H9 (cell line): Measurements from ENCODE around the gene CYP26A1. TPM values are rescaled to one million over a fixed set of nuclear protein-coding genes. Genes with fewer than 3 reads are reported as not detected.

ENCODE experiments used
- DNase-seq: peaks from one replicate; pipeline ENCODE4 v3.0.0-alpha.2; 2017
- H2AFZ ChIP-seq: one replicate; pipeline ENCODE4 v1.6.1; 2013; ENCODE audit warnings: mild to moderate bottlenecking, low read length, control low read depth, moderate library complexity
- H2AK5ac ChIP-seq: 2 replicates; pipeline ENCODE4 v1.6.1; 2013; ENCODE audit warnings: low read length, control low read depth, mixed read lengths; ENCODE audit not compliant: insufficient read length
- H2BK120ac ChIP-seq: one replicate; pipeline ENCODE4 v1.6.1; 2013; ENCODE audit warnings: low read depth, mild to moderate bottlenecking, low read length, control low read depth, inconsistent platforms; ENCODE audit not compliant: poor library complexity, severe bottlenecking
- H2BK12ac ChIP-seq: 2 replicates; pipeline ENCODE4 v1.6.1; 2013; ENCODE audit warnings: low read length, control low read depth, mixed read lengths, low read depth; ENCODE audit not compliant: insufficient read length
- H2BK15ac ChIP-seq: 2 replicates; pipeline ENCODE4 v1.6.1; 2013; ENCODE audit warnings: low read depth, low read length, control low read depth
- H2BK20ac ChIP-seq: one replicate; pipeline ENCODE4 v1.6.1; 2013; ENCODE audit warnings: low read depth, mild to moderate bottlenecking, low read length, control low read depth, inconsistent platforms; ENCODE audit not compliant: poor library complexity, severe bottlenecking
- H2BK5ac ChIP-seq: 2 replicates; pipeline ENCODE4 v1.6.1; 2013; ENCODE audit warnings: low read length, control low read depth, mixed read lengths; ENCODE audit not compliant: insufficient read length
- H3K14ac ChIP-seq: 2 replicates; pipeline ENCODE4 v1.6.1; 2013; ENCODE audit warnings: low read length, control low read depth; ENCODE audit not compliant: insufficient read depth
- H3K18ac ChIP-seq: 2 replicates; pipeline ENCODE4 v1.6.1; 2013; ENCODE audit warnings: low read depth, mild to moderate bottlenecking, mixed read lengths, low read length, control low read depth; ENCODE audit not compliant: insufficient read length
- H3K23ac ChIP-seq: 2 replicates; pipeline ENCODE4 v1.6.1; 2013; ENCODE audit warnings: low read length, control low read depth, mixed read lengths, low read depth; ENCODE audit not compliant: insufficient read length
- H3K23me2 ChIP-seq: 2 replicates; pipeline ENCODE4 v1.6.1; 2013; ENCODE audit warnings: low read depth, mild to moderate bottlenecking, mixed read lengths, low read length, control low read depth; ENCODE audit not compliant: insufficient read length, poor library complexity, severe bottlenecking
- H3K27ac ChIP-seq: 2 replicates; pipeline ENCODE4 v1.5.1; 2013; ENCODE audit warnings: low read length, control low read depth, mixed read lengths, low read depth; ENCODE audit not compliant: insufficient read length
- H3K27me3 ChIP-seq: 2 replicates; pipeline ENCODE4 v1.6.1; 2013; ENCODE audit warnings: low read length, control low read depth, inconsistent platforms; ENCODE audit not compliant: insufficient read depth
- H3K4ac ChIP-seq: 2 replicates; pipeline ENCODE4 v1.6.1; 2013; ENCODE audit warnings: low read depth, mild to moderate bottlenecking, control low read depth, inconsistent platforms, low read length, moderate library complexity
- H3K4me1 ChIP-seq: 2 replicates; pipeline ENCODE4 v1.6.1; 2013; ENCODE audit warnings: low read length, control low read depth, inconsistent platforms; ENCODE audit not compliant: insufficient read depth
- H3K4me2 ChIP-seq: 2 replicates; pipeline ENCODE4 v1.6.1; 2013; ENCODE audit warnings: low read length, control low read depth, mixed read lengths; ENCODE audit not compliant: insufficient read length, insufficient read depth
- H3K56ac ChIP-seq: 2 replicates; pipeline ENCODE4 v1.6.1; 2013; ENCODE audit warnings: low read depth, mild to moderate bottlenecking, mixed read lengths, low read length, control low read depth; ENCODE audit not compliant: insufficient read length
- H3K79me1 ChIP-seq: 2 replicates; pipeline ENCODE4 v1.6.1; 2013; ENCODE audit warnings: low read depth, mild to moderate bottlenecking, moderate library complexity, low read length, control low read depth, inconsistent platforms; ENCODE audit not compliant: insufficient read depth, poor library complexity, severe bottlenecking
- H3K79me2 ChIP-seq: 2 replicates; pipeline ENCODE4 v1.6.1; 2013; ENCODE audit warnings: low read length, control low read depth, inconsistent platforms; ENCODE audit not compliant: insufficient read depth
- H3K9ac ChIP-seq: 2 replicates; pipeline ENCODE4 v1.6.1; 2013; ENCODE audit warnings: low read length, control low read depth, mixed read lengths; ENCODE audit not compliant: insufficient read length; ENCODE audit errors: extremely low read depth
- H3K9me3 ChIP-seq: one replicate; pipeline ENCODE4 v1.6.1; 2013; ENCODE audit warnings: low read depth, low read length, inconsistent platforms; ENCODE audit not compliant: control insufficient read depth
- H3T11ph ChIP-seq: one replicate; pipeline ENCODE4 v1.6.1; 2013; ENCODE audit warnings: mild to moderate bottlenecking, low read length, control low read depth, inconsistent platforms
- H4K20me1 ChIP-seq: one replicate; pipeline ENCODE4 v1.6.1; 2013; ENCODE audit not compliant: control insufficient read depth, insufficient read length, insufficient read depth
- H4K5ac ChIP-seq: 2 replicates; pipeline ENCODE4 v1.6.1; 2013; ENCODE audit warnings: low read depth, mild to moderate bottlenecking, mixed read lengths, low read length, control low read depth; ENCODE audit not compliant: insufficient read length
- H4K8ac ChIP-seq: replicated peaks from 2 replicates; pipeline ENCODE4 v1.6.1; 2013; ENCODE audit warnings: low read length, control low read depth, mixed read lengths, low read depth; ENCODE audit not compliant: insufficient read length
- H4K91ac ChIP-seq: 2 replicates; pipeline ENCODE4 v1.6.1; 2013; ENCODE audit warnings: low read depth, mild to moderate bottlenecking, moderate library complexity, mixed read lengths, low read length, control low read depth; ENCODE audit not compliant: insufficient read length
- H3K27ac Mint-ChIP-seq, 3 experiments: 2 replicates in 2 of 3; 3 replicates in 1 of 3; pipeline ENCODE4 v1.8.0; 2020 to 2021; ENCODE audit warnings: mixed read lengths in 3 of 3, mild to moderate bottlenecking in 1 of 3, moderate library complexity in 1 of 3
- H3K27me3 Mint-ChIP-seq: 2 replicates; pipeline ENCODE4 v1.8.0; 2021; ENCODE audit warnings: low read depth, mild to moderate bottlenecking, moderate library complexity, mixed read lengths
- H3K36me3 Mint-ChIP-seq, 3 experiments: 2 replicates in 2 of 3; 3 replicates in 1 of 3; pipeline ENCODE4 v1.8.0; 2020 to 2021; ENCODE audit warnings: low read depth in 3 of 3, mixed read lengths in 3 of 3; ENCODE audit not compliant: insufficient read depth in 1 of 3
- H3K4me1 Mint-ChIP-seq, 2 experiments: 2 replicates each; pipeline ENCODE4 v1.8.0; 2020; ENCODE audit warnings: mixed read lengths in 2 of 2
- H3K4me3 Mint-ChIP-seq, 2 experiments: 2 replicates in 1 of 2; 3 replicates in 1 of 2; pipeline ENCODE4 v1.8.0; 2020 to 2021; ENCODE audit warnings: mild to moderate bottlenecking in 2 of 2, mixed read lengths in 2 of 2, moderate library complexity in 1 of 2
- H3K9me3 Mint-ChIP-seq, 2 experiments: 2 replicates in 1 of 2; 3 replicates in 1 of 2; pipeline ENCODE4 v1.8.0; 2020; ENCODE audit warnings: mild to moderate bottlenecking in 2 of 2, mixed read lengths in 2 of 2, moderate library complexity in 1 of 2
- CTCF ChIP-seq: fragments of 200-600 bp; sonication (generic); conservative IDR thresholded peaks from 3 replicates; pipeline ENCODE4 v1.8.0; 2021; ENCODE audit warnings: antibody characterized with exemption, mild to moderate bottlenecking
- WGBS: extraction: QIAGEN DNeasy Blood & Tissue Kit; methylation state at CpG from one replicate; pipeline ENCODE4 v1.1.7; 2013; ENCODE audit warnings: missing lambda C conversion rate, low lambda C conversion rate, mixed read lengths; ENCODE audit not compliant: insufficient read length; ENCODE audit errors: extremely low coverage; 5-methylcytosine and 5-hydroxymethylcytosine counted together
- total RNA-seq: library from RNA; stranded (reverse); gene quantifications from 2 replicates; pipeline ENCODE4 v1.2.1, GENCODE V29; 2021

CYP26A1 gene
- total RNA-seq, 1 experiment from 2014 or later = 72.1 TPM

- Histone ChIP-seq H3K4me1 (no peaks in the 10 kb centered on the region), H3K56ac (no peak overlapping the region), H3T11ph (no peak overlapping the region), H2BK5ac (no peak overlapping the region), H3K9ac (no peak overlapping the region), H3K27ac (no peak overlapping the region), H3K9me3 (no peaks in the 10 kb centered on the region), H2BK20ac (no peak overlapping the region), H2AFZ (no peak overlapping the region), H3K79me1 (no peaks in the 10 kb centered on the region), H4K5ac (no peak overlapping the region), H2BK15ac (no peak overlapping the region), H4K20me1 (no peaks in the 10 kb centered on the region), H3K27me3 (peaks cover 91% of the 10 kb centered on the region), H3K23me2 (peaks cover 6% of the 10 kb centered on the region), H3K18ac (no peak overlapping the region), H3K79me2 (no peaks in the 10 kb centered on the region), H3K23ac (no peak overlapping the region), H3K14ac (no peak overlapping the region), H4K91ac (no peak overlapping the region), H3K4ac (no peak overlapping the region), H2BK120ac (no peak overlapping the region), H4K8ac (no peak overlapping the region), H2BK12ac (no peak overlapping the region), H3K4me2 (no peak overlapping the region), H2AK5ac (no peak overlapping the region)
- DNase-seq = no peak
- no peak overlapping the region for H3K4me3 Mint-ChIP-seq
- no peak for TF ChIP-seq CTCF
- peaks cover 97% of the 10 kb centered on the region for H3K27me3 Mint-ChIP-seq
- H3K36me3 Mint-ChIP-seq = peaks cover 2 to 10% (median 5%) of the 10 kb centered on the region in 3 experiments; a peak in 6 of 7 replicates
- no peak overlapping the region for H3K27ac Mint-ChIP-seq
- WGBS = no CpG with 5 or more reads among the region's 9 CpGs
- H3K4me1 Mint-ChIP-seq = peaks cover 29 to 55% of the 10 kb centered on the region in 2 experiments
- H3K9me3 Mint-ChIP-seq = peaks cover 8% of the 10 kb centered on the region in 2 experiments; a peak in 4 of 5 replicates
These were observed 9.6 kb upstream of the CYP26A1 start for GRCh38 chr10:93063977-93064660.
